NT2/D1 (cell line): Measurements from ENCODE around the gene PPP1R15A.

Experiments
- YY1 ChIP-seq: IDR thresholded peaks from 2 replicates; pipeline ENCODE4 v1.6.1; 2011; ENCODE audit not compliant: insufficient read length, insufficient read depth
- ZNF274 ChIP-seq: IDR thresholded peaks from 2 replicates; pipeline ENCODE4 v1.6.1; 2011; ENCODE audit warnings: mild to moderate bottlenecking, low read depth, low read length

- no peak for TF ChIP-seq ZNF274
- TF ChIP-seq YY1 = no peak
Measured at GRCh38 chr19:48922548-48923490, 50.6 kb downstream of the PPP1R15A start.
